Fibroblast of pulmonary artery (primary cell): ENCODE measurements around the gene VSIG10.

Source experiments
- DNase-seq: peaks from one replicate; pipeline ENCODE4 v3.0.0-alpha.2; 2010; ENCODE audit warnings: low read depth
- H3K4me3 ChIP-seq: replicated peaks from 2 replicates; pipeline ENCODE4 v1.5.1; 2011; ENCODE audit warnings: low read depth, mild to moderate bottlenecking, control low read depth, low read length, moderate library complexity
- CTCF ChIP-seq: IDR thresholded peaks from 2 replicates; pipeline ENCODE4 v1.5.1; 2011; ENCODE audit warnings: mild to moderate bottlenecking, control low read depth, low read length, inconsistent platforms; ENCODE audit errors: missing control alignments

Gene VSIG10

GRCh38 chr12:118042091-118042490, 61.7 kb downstream of the VSIG10 start:
- DNase-seq = no peak
- H3K4me3 ChIP-seq = no peak overlapping the region
- TF ChIP-seq CTCF = no peak

- DNase-seq = no peak
- H3K4me3 ChIP-seq = no peak overlapping the region
- TF ChIP-seq CTCF = no peak
These were observed 65.7 kb downstream of the VSIG10 start for GRCh38 chr12:118038137-118038536.

- no peak for DNase-seq
- TF ChIP-seq CTCF = no peak
- no peak overlapping the region for H3K4me3 ChIP-seq
These were observed 67.0 kb downstream of the VSIG10 start for GRCh38 chr12:118036672-118037411.

- TF ChIP-seq CTCF = peak; percentile 17
- DNase-seq = peak; percentile 30
- no peak overlapping the region for H3K4me3 ChIP-seq
These were observed 68.4 kb downstream of the VSIG10 start for GRCh38 chr12:118035190-118036041.

GRCh38 chr12:118034429-118035189, 69.2 kb downstream of the VSIG10 start:
- no peak overlapping the region for H3K4me3 ChIP-seq
- TF ChIP-seq CTCF = peak; percentile 40
- peak; percentile 60 for DNase-seq

GRCh38 chr12:118033902-118034301, 69.9 kb downstream of the VSIG10 start:
- H3K4me3 ChIP-seq = no peak overlapping the region
- TF ChIP-seq CTCF = no peak
- no peak for DNase-seq
